ENCODE results near the gene SPAG4. TPM values are rescaled to one million over a fixed set of nuclear protein-coding genes. Genes with fewer than 3 reads are reported as not detected.

Gene SPAG4
- total RNA-seq, 1 experiment from 2014 or later, result 1.6 TPM

- H3K27ac Mint-ChIP-seq (ENCODE audit: low read depth, unreplicated experiment), result peak overlapping the region; percentile 66
Measured at GRCh38 chr20:35635652-35636051, 20.0 kb downstream of the SPAG4 start.

GRCh38 chr20:35636095-35636494, 20.5 kb downstream of the SPAG4 start:
- H3K27ac Mint-ChIP-seq (ENCODE audit: low read depth, unreplicated experiment), result peak overlapping the region; percentile 66
- no peak for DNase-seq (ENCODE audit: unreplicated experiment)
- intact Hi-C loops (cut with micrococcal nuclease), result no loop called here
- POLR2A ChIA-PET, result interaction anchor here (1.0 to 2.5 kb wide), 7 partner anchors 13 to 28 kb away, joined by 3 to 13 read pairs (median 7); partner anchors contain the start of gene SPAG4
- no peak for TF ChIP-seq CTCF (IDR thresholded peaks at IDR 0.05; ENCODE audit: unreplicated experiment)
- H3K9me3 Mint-ChIP-seq (ENCODE audit: unreplicated experiment), result no peaks in the 10 kb centered on the region
- CTCF ChIA-PET, result interaction anchor here (0.6 to 1.8 kb wide), 4 partner anchors 8 to 17 kb away, joined by 3 to 4 read pairs (median 3); no protein-coding TSS in a partner anchor
- H3K36me3 Mint-ChIP-seq (ENCODE audit: insufficient read depth, unreplicated experiment), result peaks cover 33% of the 10 kb centered on the region
- H3K27me3 Mint-ChIP-seq (ENCODE audit: insufficient read depth, unreplicated experiment), result no peaks in the 10 kb centered on the region
- H3K4me1 Mint-ChIP-seq (ENCODE audit: insufficient read depth, unreplicated experiment), result peaks cover 9% of the 10 kb centered on the region
- BruUV-seq (replicated peaks), result no TSS peak
- H3K4me3 Mint-ChIP-seq (ENCODE audit: unreplicated experiment), result no peak overlapping the region

More at GRCh38 chr20:35635652-35636051, 20.0 kb downstream of the SPAG4 start:
- Mint-ChIP-seq H3K36me3 (ENCODE audit: insufficient read depth, unreplicated experiment) (peaks cover 37% of the 10 kb centered on the region), H3K9me3 (ENCODE audit: unreplicated experiment) (no peaks in the 10 kb centered on the region), H3K4me1 (ENCODE audit: insufficient read depth, unreplicated experiment) (peaks cover 9% of the 10 kb centered on the region), H3K27me3 (ENCODE audit: insufficient read depth, unreplicated experiment) (no peaks in the 10 kb centered on the region), H3K4me3 (ENCODE audit: unreplicated experiment) (no peak overlapping the region)
- DNase-seq (ENCODE audit: unreplicated experiment), result no peak
- ChIA-PET CTCF (interaction anchor here (1.0 to 1.8 kb wide), 2 partner anchors 10 to 15 kb away, joined by 3 to 4 read pairs; no protein-coding TSS in a partner anchor), POLR2A (interaction anchor here (0.8 to 2.5 kb wide), 5 partner anchors 13 to 25 kb away, joined by 3 to 13 read pairs (median 7); no protein-coding TSS in a partner anchor)
- BruUV-seq (replicated peaks), result no TSS peak
- no peak for TF ChIP-seq CTCF (IDR thresholded peaks at IDR 0.05; ENCODE audit: unreplicated experiment)
- intact Hi-C loops (cut with micrococcal nuclease), result no loop called here

GRCh38 chr20:35637276-35637675, 21.6 kb downstream of the SPAG4 start:
- no peaks in the 10 kb centered on the region for H3K9me3 Mint-ChIP-seq (ENCODE audit: unreplicated experiment)
- no peak for DNase-seq (ENCODE audit: unreplicated experiment)
- BruUV-seq (replicated peaks), result no TSS peak
- TF ChIP-seq CTCF (IDR thresholded peaks at IDR 0.05; ENCODE audit: unreplicated experiment), result no peak
- POLR2A ChIA-PET, result interaction anchor here (0.5 to 2.5 kb wide), 9 partner anchors 11 to 37 kb away, joined by 3 to 13 read pairs (median 7); partner anchors contain the start of gene SPAG4
- peaks cover 35% of the 10 kb centered on the region for H3K36me3 Mint-ChIP-seq (ENCODE audit: insufficient read depth, unreplicated experiment)
- CTCF ChIA-PET, result interaction anchor here (0.5 kb wide), 1 partner anchor 501 kb away, joined by 4 read pairs; no protein-coding TSS in a partner anchor
- no peak overlapping the region for H3K27ac Mint-ChIP-seq (ENCODE audit: low read depth, unreplicated experiment)
- H3K27me3 Mint-ChIP-seq (ENCODE audit: insufficient read depth, unreplicated experiment), result no peaks in the 10 kb centered on the region
- H3K4me1 Mint-ChIP-seq (ENCODE audit: insufficient read depth, unreplicated experiment), result peaks cover 9% of the 10 kb centered on the region
- H3K4me3 Mint-ChIP-seq (ENCODE audit: unreplicated experiment), result no peak overlapping the region
- intact Hi-C loops (cut with micrococcal nuclease), result no loop called here

GRCh38 chr20:35638751-35639150, 23.1 kb downstream of the SPAG4 start:
- intact Hi-C loops (cut with micrococcal nuclease), result no loop called here
- no peak for DNase-seq (ENCODE audit: unreplicated experiment)
- ChIA-PET CTCF (interaction anchor here (0.6 to 1.1 kb wide), 2 partner anchors 19 to 841 kb away, joined by 3 to 4 read pairs; no protein-coding TSS in a partner anchor), POLR2A (interaction anchor here (0.9 kb wide), 2 partner anchors 8 to 22 kb away, joined by 3 read pairs; no protein-coding TSS in a partner anchor)
- Mint-ChIP-seq H3K36me3 (ENCODE audit: insufficient read depth, unreplicated experiment) (peaks cover 33% of the 10 kb centered on the region), H3K27ac (ENCODE audit: low read depth, unreplicated experiment) (no peak overlapping the region), H3K4me3 (ENCODE audit: unreplicated experiment) (no peak overlapping the region), H3K27me3 (ENCODE audit: insufficient read depth, unreplicated experiment) (no peaks in the 10 kb centered on the region), H3K9me3 (ENCODE audit: unreplicated experiment) (no peaks in the 10 kb centered on the region), H3K4me1 (ENCODE audit: insufficient read depth, unreplicated experiment) (peaks cover 9% of the 10 kb centered on the region)
- TF ChIP-seq CTCF (IDR thresholded peaks at IDR 0.05; ENCODE audit: unreplicated experiment), result no peak
- BruUV-seq (replicated peaks), result no TSS peak

Data from MCF 10A (cell line).